T-helper 2 cell treated with Interferon-gamma antibody and Interleukin-4, amounts not matched to agents 100 ng/mL and 5 ng/mL, for 36 hours (primary cell): ENCODE data around the gene C11orf52. TPM values are rescaled to one million over a fixed set of nuclear protein-coding genes. Genes with fewer than 3 reads are reported as not detected.
"Not testable (repeated sequence)": the region's sequence is repeated elsewhere in the genome, so short reads cannot be mapped to it uniquely, and the experiment has no call there.

Experiments
- intact Hi-C: fragments of 100-400 bp; cut with micrococcal nuclease; formaldehyde crosslinking; loops from one replicate; pipeline ENCODE4 v1.15.1; 2023
- total RNA-seq: library from RNA; stranded (reverse); gene quantifications from 2 replicates; pipeline ENCODE4 v1.2.3, GENCODE V29; 2022

The C11orf52 gene
- total RNA-seq = 0.27 TPM in 1 of 2 replicates, not detected in the other

- intact Hi-C loops = no loop called here
Measured at GRCh38 chr11:111918390-111919256, at the start of gene C11orf52. C11orf52 (plus strand) TSS chr11:111918913; CDS start chr11:111918973, 60 bp downstream.

GRCh38 chr11:111870113-111870512 is 48.6 kb upstream of the C11orf52 start:
- intact Hi-C loops = loop anchor here (2.0 kb wide), 3 partner anchors 57 to 155 kb away; partner anchors contain the start of genes DLAT and PPP2R1B

GRCh38 chr11:111870522-111870885 is 48.2 kb upstream of the C11orf52 start:
- intact Hi-C loops = loop anchor here (2.0 kb wide), 3 partner anchors 56 to 154 kb away; partner anchors contain the start of genes DLAT and PPP2R1B

- intact Hi-C loops = loop anchor here (1.0 to 2.0 kb wide), 6 partner anchors 8 to 409 kb away; partner anchors contain the start of genes CFAP68, DLAT, FDXACB1 and PPP2R1B
Measured at GRCh38 chr11:111870886-111871692, 47.6 kb upstream of the C11orf52 start, which contains the start of gene ALG9. ALG9 (minus strand) TSS chr11:111871581; CDS start chr11:111871482, 99 bp downstream.

GRCh38 chr11:111871693-111872161 is 47.0 kb upstream of the C11orf52 start:
- intact Hi-C loops = loop anchor here (1.0 to 2.0 kb wide), 6 partner anchors 8 to 409 kb away; partner anchors contain the start of genes CFAP68, DLAT, FDXACB1 and PPP2R1B

- intact Hi-C loops = loop anchor here (2.0 to 5.0 kb wide), 4 partner anchors 58 to 1434 kb away; partner anchors contain the start of genes DIXDC1, DLAT and TTC12
Measured at GRCh38 chr11:111878385-111878848, 40.3 kb upstream of the C11orf52 start.

- intact Hi-C loops = loop anchor here (1.0 to 5.0 kb wide), 12 partner anchors 8 to 1433 kb away; partner anchors contain the start of genes ALG9, DIXDC1, DLAT and NKAPD1
Measured at GRCh38 chr11:111878849-111879636, 39.7 kb upstream of the C11orf52 start, which contains the start of the genes CFAP68 and FDXACB1. CFAP68 (plus strand) TSS chr11:111879541; CDS start chr11:111879561, 20 bp downstream. FDXACB1 (minus strand) TSS chr11:111879165; CDS start chr11:111879132, 33 bp downstream.

- intact Hi-C loops = loop anchor here (1.0 to 5.0 kb wide), 12 partner anchors 8 to 1433 kb away; partner anchors contain the start of genes ALG9, DIXDC1, DLAT and NKAPD1
Measured at GRCh38 chr11:111879637-111879960, 39.1 kb upstream of the C11orf52 start.

GRCh38 chr11:111882202-111882601 is 36.5 kb upstream of the C11orf52 start:
- intact Hi-C loops = no loop called here

- intact Hi-C loops = not testable (repeated sequence)
Measured at GRCh38 chr11:111885053-111885452, 33.7 kb upstream of the C11orf52 start.

- intact Hi-C loops = no loop called here
Measured at GRCh38 chr11:111886032-111886431, 32.7 kb upstream of the C11orf52 start.

GRCh38 chr11:111886844-111887243 is 31.9 kb upstream of the C11orf52 start:
- intact Hi-C loops = no loop called here

GRCh38 chr11:111905411-111905810 is 13.3 kb upstream of the C11orf52 start:
- intact Hi-C loops = no loop called here

GRCh38 chr11:111906680-111907079 is 12.0 kb upstream of the C11orf52 start:
- intact Hi-C loops = no loop called here

- intact Hi-C loops = no loop called here
Measured at GRCh38 chr11:111908639-111909305, 9.9 kb upstream of the C11orf52 start.

GRCh38 chr11:111909378-111909777 is 9.3 kb upstream of the C11orf52 start:
- intact Hi-C loops = no loop called here

GRCh38 chr11:111910676-111911562 is 7.8 kb upstream of the C11orf52 start:
- intact Hi-C loops = no loop called here
